RWPE2 (cell line): ENCODE data around the gene TNN.

Experiments used
- ATAC-seq: fragments of 200-7000 bp; cut with Tn5 transposase; 3 replicates; pipeline ENCODE4 v1.9.1; 2021; ENCODE audit warnings: low read depth
- DNase-seq: peaks from one replicate; pipeline ENCODE4 v3.0.0-alpha.2; 2020; ENCODE audit warnings: low spot score
- H3K27ac ChIP-seq: fragments of 450-650 bp; 2 replicates; pipeline ENCODE4 v1.5.1; 2017; ENCODE audit warnings: mild to moderate bottlenecking; ENCODE audit not compliant: poor library complexity, severe bottlenecking
- H3K27me3 ChIP-seq: fragments of 250-450 bp; sonication (Bioruptor Pico); 2 replicates; pipeline ENCODE4 v1.5.1; 2021; ENCODE audit warnings: mild to moderate bottlenecking, moderate library complexity; ENCODE audit not compliant: insufficient read depth, poor library complexity, severe bottlenecking
- H3K36me3 ChIP-seq: fragments of 250-450 bp; sonication (Bioruptor Pico); 2 replicates; pipeline ENCODE4 v1.5.1; 2020; ENCODE audit warnings: low read depth, mild to moderate bottlenecking, moderate library complexity
- H3K4me1 ChIP-seq: fragments of 250-450 bp; sonication (Bioruptor Pico); 2 replicates; pipeline ENCODE4 v1.5.1; 2021; ENCODE audit warnings: mild to moderate bottlenecking, moderate library complexity; ENCODE audit not compliant: insufficient read depth, poor library complexity, severe bottlenecking
- H3K4me3 ChIP-seq: fragments of 250-450 bp; sonication (Bioruptor Pico); 2 replicates; pipeline ENCODE4 v1.5.1; 2021; ENCODE audit warnings: mild to moderate bottlenecking, moderate library complexity; ENCODE audit not compliant: severe bottlenecking
- H3K9me3 ChIP-seq: fragments of 250-450 bp; sonication (Bioruptor Pico); 2 replicates; pipeline ENCODE4 v1.5.1; 2021; ENCODE audit warnings: mild to moderate bottlenecking, moderate library complexity; ENCODE audit not compliant: severe bottlenecking
- TF ChIP-seq, protein P1 (sequence below): fragments of 450-650 bp; IDR thresholded peaks from one replicate; pipeline ENCODE4 v1.5.1; 2017; ENCODE audit warnings: mild to moderate bottlenecking, moderate library complexity; ENCODE audit not compliant: poor library complexity, severe bottlenecking

TNN gene

DNA sequence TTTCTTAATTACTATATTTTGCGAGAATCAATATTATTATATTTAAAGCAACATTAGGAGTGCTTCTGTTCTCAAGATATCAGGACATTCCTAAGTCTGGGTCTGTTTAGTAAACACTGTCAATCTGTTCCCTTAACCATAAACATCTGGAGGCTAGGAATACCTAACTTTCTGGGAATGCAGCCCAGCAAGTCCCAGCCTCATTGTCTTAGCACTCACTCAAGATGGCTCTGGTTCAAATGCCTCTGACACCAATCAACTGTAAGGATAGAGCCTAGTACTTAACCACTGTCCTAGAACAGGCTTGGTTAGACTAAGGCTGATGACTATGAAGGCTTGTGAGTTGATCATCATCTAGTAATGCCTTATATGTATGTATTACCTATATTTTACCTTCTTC, 61.5 kb downstream of the TNN start:
- DNase-seq (no peak), ATAC-seq (peak; percentile 19; the same call in 1 of the 3 replicates)
- Histone ChIP-seq H3K4me1 (no peaks in the 10 kb centered on the region), H3K36me3 (no peaks in the 10 kb centered on the region), H3K4me3 (no peak overlapping the region), H3K27me3 (no peaks in the 10 kb centered on the region), H3K9me3 (no peaks in the 10 kb centered on the region), H3K27ac (no peak overlapping the region)
- TF ChIP-seq, protein P1, sequence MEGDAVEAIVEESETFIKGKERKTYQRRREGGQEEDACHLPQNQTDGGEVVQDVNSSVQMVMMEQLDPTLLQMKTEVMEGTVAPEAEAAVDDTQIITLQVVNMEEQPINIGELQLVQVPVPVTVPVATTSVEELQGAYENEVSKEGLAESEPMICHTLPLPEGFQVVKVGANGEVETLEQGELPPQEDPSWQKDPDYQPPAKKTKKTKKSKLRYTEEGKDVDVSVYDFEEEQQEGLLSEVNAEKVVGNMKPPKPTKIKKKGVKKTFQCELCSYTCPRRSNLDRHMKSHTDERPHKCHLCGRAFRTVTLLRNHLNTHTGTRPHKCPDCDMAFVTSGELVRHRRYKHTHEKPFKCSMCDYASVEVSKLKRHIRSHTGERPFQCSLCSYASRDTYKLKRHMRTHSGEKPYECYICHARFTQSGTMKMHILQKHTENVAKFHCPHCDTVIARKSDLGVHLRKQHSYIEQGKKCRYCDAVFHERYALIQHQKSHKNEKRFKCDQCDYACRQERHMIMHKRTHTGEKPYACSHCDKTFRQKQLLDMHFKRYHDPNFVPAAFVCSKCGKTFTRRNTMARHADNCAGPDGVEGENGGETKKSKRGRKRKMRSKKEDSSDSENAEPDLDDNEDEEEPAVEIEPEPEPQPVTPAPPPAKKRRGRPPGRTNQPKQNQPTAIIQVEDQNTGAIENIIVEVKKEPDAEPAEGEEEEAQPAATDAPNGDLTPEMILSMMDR: no peak

DNA sequence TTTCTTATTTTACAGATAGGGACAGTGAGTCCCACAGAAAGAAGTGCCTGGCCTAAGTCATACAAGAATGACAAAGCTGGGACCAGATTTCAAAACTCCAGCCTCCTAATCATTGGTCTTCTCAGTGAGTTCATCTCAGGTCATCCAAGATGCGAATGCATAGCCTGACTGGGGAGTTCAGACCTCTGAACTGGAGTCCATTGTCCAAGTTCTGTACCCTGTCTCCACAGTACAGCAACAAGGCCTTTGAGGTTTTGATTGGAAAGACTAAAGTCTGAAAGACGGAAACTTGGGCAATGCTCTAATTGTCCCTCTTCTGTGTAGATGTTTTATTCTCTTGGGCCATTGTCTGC, 62.0 kb downstream of the TNN start:
- no peaks in the 10 kb centered on the region for H3K27me3 ChIP-seq
- DNase-seq: no peak
- ATAC-seq: no peak
- H3K9me3 ChIP-seq: no peaks in the 10 kb centered on the region
- no peak overlapping the region for H3K4me3 ChIP-seq
- no peaks in the 10 kb centered on the region for H3K36me3 ChIP-seq
- TF ChIP-seq, protein P1: no peak
- H3K27ac ChIP-seq: no peak overlapping the region
- H3K4me1 ChIP-seq: no peaks in the 10 kb centered on the region

DNA sequence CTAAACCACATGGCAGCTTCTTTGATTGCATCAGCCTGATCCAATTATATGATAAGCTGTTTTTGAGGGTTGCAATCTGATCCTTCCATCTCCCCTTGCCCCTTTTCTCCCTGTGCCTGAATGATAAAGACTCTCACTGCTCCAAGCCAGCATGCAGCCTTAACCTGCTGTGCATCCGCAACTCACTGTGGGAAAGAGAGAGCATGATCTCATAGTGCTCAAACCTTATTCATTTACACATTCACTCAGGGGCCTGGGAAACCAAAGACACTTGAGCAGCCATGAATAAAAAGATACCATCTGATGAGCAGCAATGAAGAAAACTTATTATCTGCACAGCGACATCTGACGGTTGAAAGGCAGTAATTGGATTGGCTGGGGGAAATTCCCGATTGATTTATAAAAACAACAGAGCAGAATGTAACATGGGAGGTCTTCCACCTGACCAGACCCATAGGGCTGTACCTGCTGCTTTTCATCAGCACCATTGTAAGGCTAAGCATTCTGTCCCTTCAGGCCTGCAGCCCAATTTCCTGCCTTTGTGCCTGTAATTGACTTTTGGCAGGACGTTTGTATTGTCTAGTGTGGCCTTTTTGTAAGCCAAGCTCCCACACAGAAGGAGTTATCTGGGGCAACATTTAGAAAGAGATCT, 62.5 kb downstream of the TNN start:
- ATAC-seq: no peak
- TF ChIP-seq, protein P1: no peak
- Histone ChIP-seq H3K36me3 (no peaks in the 10 kb centered on the region), H3K27me3 (no peaks in the 10 kb centered on the region), H3K4me3 (no peak overlapping the region), H3K27ac (no peak overlapping the region), H3K4me1 (no peaks in the 10 kb centered on the region), H3K9me3 (no peaks in the 10 kb centered on the region)
- no peak for DNase-seq

DNA sequence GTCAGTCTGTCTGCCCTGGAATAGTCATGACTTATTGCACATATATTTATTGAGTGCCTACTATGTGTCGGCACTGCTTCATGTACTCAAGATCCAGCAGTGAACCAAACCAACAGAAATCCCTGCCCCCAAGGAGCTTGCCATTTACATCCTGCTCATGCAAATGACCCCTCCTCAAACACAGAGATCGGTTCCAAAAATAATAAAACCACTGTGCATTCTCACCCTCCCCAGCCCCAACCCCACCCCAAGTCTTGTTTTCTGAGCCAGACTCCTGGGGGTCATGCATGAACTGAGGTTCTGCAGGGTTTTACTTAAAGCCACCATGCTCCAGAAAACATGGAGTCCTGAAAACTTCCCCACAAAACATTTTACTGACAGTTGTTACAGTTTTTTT, 63.0 kb downstream of the TNN start:
- no peaks in the 10 kb centered on the region for H3K9me3 ChIP-seq
- no peak overlapping the region for H3K27ac ChIP-seq
- H3K4me1 ChIP-seq: no peaks in the 10 kb centered on the region
- TF ChIP-seq, protein P1: no peak
- H3K4me3 ChIP-seq: no peak overlapping the region
- DNase-seq: no peak
- ATAC-seq: no peak
- no peaks in the 10 kb centered on the region for H3K27me3 ChIP-seq
- H3K36me3 ChIP-seq: no peaks in the 10 kb centered on the region

DNA sequence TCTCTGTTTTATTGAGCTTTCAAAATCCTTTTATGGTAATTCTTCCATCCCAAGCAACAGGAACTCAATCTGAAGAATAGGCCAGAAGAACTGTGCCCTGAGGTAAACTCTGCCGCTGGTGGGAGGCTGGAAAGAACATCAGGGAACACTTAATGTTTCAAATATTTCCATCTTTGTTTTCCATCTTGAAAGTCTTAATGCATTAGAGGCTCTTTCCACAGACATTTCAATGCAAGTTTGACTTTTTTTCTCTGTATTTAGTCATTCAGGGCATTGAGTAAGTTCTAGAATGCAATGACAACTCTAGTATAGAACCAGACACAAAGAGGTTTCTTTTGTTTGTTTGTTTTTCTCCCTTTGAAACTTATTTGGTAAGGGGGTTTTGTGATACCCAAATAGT, 63.5 kb downstream of the TNN start:
- Histone ChIP-seq H3K4me3 (no peak overlapping the region), H3K27ac (no peak overlapping the region), H3K4me1 (no peaks in the 10 kb centered on the region), H3K36me3 (no peaks in the 10 kb centered on the region), H3K9me3 (no peaks in the 10 kb centered on the region), H3K27me3 (no peaks in the 10 kb centered on the region)
- DNase-seq: no peak
- TF ChIP-seq, protein P1: no peak
- no peak for ATAC-seq
